ENCODE measurements around the gene CALCOCO2. TPM values are rescaled to one million over a fixed set of nuclear protein-coding genes. Genes with fewer than 3 reads are reported as not detected.

The CALCOCO2 gene
- total RNA-seq, 4 donors from 2014 or later: 97.7 to 112 (median 106) TPM

DNA sequence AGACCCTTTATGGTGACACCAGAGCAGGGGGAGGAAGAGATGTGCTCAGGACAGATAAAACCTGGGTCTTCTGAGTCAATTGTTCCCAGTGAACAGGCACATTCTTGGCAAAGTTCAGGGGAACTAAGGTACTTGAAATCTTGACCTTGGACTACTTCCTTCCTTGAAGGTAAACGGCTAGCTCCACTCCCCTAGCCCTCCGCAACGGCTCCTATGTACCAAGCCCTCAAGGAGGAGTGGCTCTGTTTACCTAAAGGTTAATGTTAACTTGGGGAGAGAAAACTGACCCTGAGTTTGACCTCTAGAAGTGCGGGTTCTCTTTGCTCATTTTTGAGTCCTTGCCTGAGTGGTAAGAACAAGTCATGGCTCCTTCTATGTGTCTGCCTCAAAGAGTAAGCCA, 21.7 kb upstream of the CALCOCO2 start:
- 69 to 85% methylated on average over 4 of the region's 4 CpGs for WGBS, 2 donors
- intact Hi-C loops (cut with DNase I; ENCODE audit: low total_unique reads): no loop called here
- DNase-seq (ENCODE audit: low spot score in 2 of 2): no peak
- H3K4me3 ChIP-seq (ENCODE audit: low read depth, poor library complexity, severe bottlenecking): no peak overlapping the region
- TF ChIP-seq POLR2A (IDR thresholded peaks at IDR 0.05): no peak
- no peak for TF ChIP-seq CTCF (IDR thresholded peaks at IDR 0.05)

DNA sequence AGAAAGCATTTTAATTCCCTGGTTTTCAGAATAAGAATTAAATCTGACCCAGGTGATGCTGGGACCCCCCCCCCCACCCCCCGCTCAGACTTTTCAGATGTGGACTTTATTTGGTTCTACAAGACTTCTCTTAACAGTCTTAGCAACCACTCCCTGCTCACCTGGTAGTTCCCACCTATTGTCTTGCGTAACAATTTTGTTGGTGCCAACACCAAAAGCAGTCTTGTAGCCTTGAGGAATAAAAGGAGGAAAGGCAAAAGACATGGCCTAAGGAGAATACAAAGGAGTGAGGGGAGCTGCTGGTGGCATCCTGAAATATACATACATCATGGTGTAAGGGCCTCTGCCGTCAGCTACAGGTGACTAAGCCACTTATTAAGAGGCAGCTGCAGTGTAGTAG, 18.8 kb upstream of the CALCOCO2 start:
- intact Hi-C loops (cut with DNase I; ENCODE audit: low total_unique reads): no loop called here
- TF ChIP-seq POLR2A (IDR thresholded peaks at IDR 0.05): no peak
- no peak for TF ChIP-seq CTCF (IDR thresholded peaks at IDR 0.05)
- WGBS, 2 donors: 77 to 81% methylated on average over 3 of the region's 3 CpGs
- DNase-seq (ENCODE audit: low spot score in 2 of 2): no peak
- no peak overlapping the region for H3K4me3 ChIP-seq (ENCODE audit: low read depth, poor library complexity, severe bottlenecking)

DNA sequence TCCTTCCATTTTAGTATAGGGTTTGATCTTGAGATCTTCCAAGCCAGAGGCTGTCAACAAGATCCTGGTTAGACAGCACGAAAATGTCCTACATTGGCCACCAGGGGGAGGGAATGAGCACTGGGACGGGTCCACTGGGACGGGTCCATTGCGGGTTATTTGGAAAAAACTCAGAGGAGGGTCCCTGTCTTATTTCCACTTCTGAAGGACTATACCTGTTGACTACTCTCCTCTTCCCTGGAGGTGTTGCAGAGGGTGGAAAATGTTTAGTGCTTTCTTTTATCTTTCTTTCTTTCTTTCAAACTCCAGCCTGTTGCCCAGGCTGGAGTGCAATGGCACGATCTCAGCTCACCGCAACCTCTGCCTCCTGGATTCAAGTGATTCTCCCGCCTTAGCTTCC, 16.3 kb upstream of the CALCOCO2 start:
- H3K4me3 ChIP-seq (ENCODE audit: low read depth, poor library complexity, severe bottlenecking): no peak overlapping the region
- intact Hi-C loops (cut with DNase I; ENCODE audit: low total_unique reads): no loop called here
- WGBS, 2 donors: 28 to 31% methylated on average over 7 of the region's 7 CpGs
- no peak for DNase-seq (ENCODE audit: low spot score in 2 of 2)
- TF ChIP-seq POLR2A (IDR thresholded peaks at IDR 0.05) (no peak), CTCF (IDR thresholded peaks at IDR 0.05) (peak in 1 of 3 donors; percentile 35)

DNA sequence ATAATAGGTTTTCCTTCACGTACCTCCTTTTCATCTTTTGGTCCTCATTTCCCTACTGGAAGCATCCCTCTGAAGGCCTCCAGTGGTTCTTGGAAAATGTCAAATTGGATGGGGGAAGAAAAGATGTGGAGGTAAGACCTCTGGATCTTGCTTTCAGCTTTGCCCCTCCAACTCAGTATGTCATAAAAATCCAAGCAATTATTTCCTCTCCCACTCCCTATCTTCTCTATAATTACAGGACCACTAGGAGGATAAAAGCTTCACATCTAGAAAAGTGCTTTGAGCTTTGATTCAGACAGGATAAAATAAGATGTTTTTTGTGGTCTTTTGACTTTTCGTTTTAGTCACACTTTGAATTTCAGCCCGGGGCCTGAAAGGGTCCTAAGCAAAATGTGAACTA, 15.5 kb upstream of the CALCOCO2 start:
- intact Hi-C loops (cut with DNase I; ENCODE audit: low total_unique reads): loop anchor here (5.0 kb wide), 1 partner anchor 67 kb away; no protein-coding TSS in a partner anchor

DNA sequence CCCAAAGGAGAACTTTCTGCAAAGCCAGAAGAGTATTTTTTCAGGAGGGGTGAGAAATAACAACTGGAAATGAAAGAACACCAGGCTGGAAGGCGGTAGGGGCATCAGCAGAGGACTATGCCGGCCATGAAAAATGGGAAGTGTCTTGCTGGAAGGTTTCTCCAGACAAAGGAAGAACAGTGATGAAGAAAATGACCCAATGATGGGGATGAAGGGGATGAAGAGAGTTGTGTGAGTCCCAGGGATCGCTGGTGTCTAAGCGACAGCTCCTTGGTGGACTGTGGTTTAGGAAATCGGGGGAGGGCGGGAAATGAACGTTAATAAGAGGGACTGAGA, 14.4 kb upstream of the CALCOCO2 start:
- intact Hi-C loops (cut with DNase I; ENCODE audit: low total_unique reads): loop anchor here (5.0 kb wide), 1 partner anchor 66 kb away; no protein-coding TSS in a partner anchor
- WGBS, 2 donors: 6 to 7% methylated on average over 7 of the region's 7 CpGs
- DNase-seq (ENCODE audit: low spot score in 2 of 2): no peak
- no peak overlapping the region for H3K4me3 ChIP-seq (ENCODE audit: low read depth, poor library complexity, severe bottlenecking)
- TF ChIP-seq POLR2A (IDR thresholded peaks at IDR 0.05): no peak
- TF ChIP-seq CTCF (IDR thresholded peaks at IDR 0.05): no peak

More for the DNA sequence above, 15.5 kb upstream of the CALCOCO2 start:
- no peak for DNase-seq (ENCODE audit: low spot score in 2 of 2)
- no peak overlapping the region for H3K4me3 ChIP-seq (ENCODE audit: low read depth, poor library complexity, severe bottlenecking)
- 60 to 62% methylated on average over 3 of the region's 3 CpGs for WGBS, 2 donors
- TF ChIP-seq CTCF (IDR thresholded peaks at IDR 0.05) (no peak), POLR2A (IDR thresholded peaks at IDR 0.05) (no peak)
